OCI-LY7 (cell line): Measurements from ENCODE around the gene KIAA1210. TPM values are rescaled to one million over a fixed set of nuclear protein-coding genes. Genes with fewer than 3 reads are reported as not detected.
"Not testable (repeated sequence)": the region's sequence is repeated elsewhere in the genome, so short reads cannot be mapped to it uniquely, and the experiment has no call there.

ENCODE experiments used
- BruUV-seq: library from RNA; stranded (reverse); fragments of 400-500 nt; replicated peaks from 2 replicates; lab custom pipeline; 2021; lab: Mats Ljungman, UMichigan
- CTCF ChIA-PET: fragments of 300-600 bp; sonication (Branson Sonifier 250); formaldehyde crosslinking; loops from one replicate; lab custom pipeline; 2022; ENCODE audit warnings: antibody characterized with exemption; ENCODE audit not compliant: unreplicated experiment; lab: Charles Lee
- POLR2A ChIA-PET: fragments of 300-600 bp; sonication (Branson Sonifier 250); formaldehyde crosslinking; loops from one replicate; lab custom pipeline; 2022; ENCODE audit warnings: antibody characterized with exemption; lab: Charles Lee
- DNase-seq: peaks from one replicate; pipeline ENCODE4 v3.0.0-alpha.2; 2015; ENCODE audit warnings: low spot score
- H2AFZ ChIP-seq: fragments of 200-600 bp; sonication (generic), shearing (Covaris generic); 2 replicates; pipeline ENCODE4 v1.6.1; 2014; ENCODE audit warnings: mild to moderate bottlenecking, antibody characterized with exemption, low read length, moderate library complexity
- H3K27ac ChIP-seq: fragments of 200-600 bp; sonication (generic); 2 replicates; pipeline ENCODE4 v1.5.1; 2014; ENCODE audit warnings: mixed run types, low read depth, mild to moderate bottlenecking, moderate library complexity, low read length, inconsistent platforms; ENCODE audit not compliant: poor library complexity, severe bottlenecking
- H3K36me3 ChIP-seq: fragments of 200-600 bp; sonication (generic); 2 replicates; pipeline ENCODE4 v1.6.1; 2014; ENCODE audit warnings: mild to moderate bottlenecking, antibody characterized with exemption, low read length, moderate library complexity, mixed read lengths; ENCODE audit not compliant: insufficient read depth
- H3K4me1 ChIP-seq: fragments of 200-600 bp; sonication (generic); 2 replicates; pipeline ENCODE4 v1.5.1; 2014; ENCODE audit warnings: mild to moderate bottlenecking, low read length; ENCODE audit not compliant: insufficient read depth, poor library complexity, severe bottlenecking
- H3K4me2 ChIP-seq: fragments of 200-600 bp; sonication (generic); 2 replicates; pipeline ENCODE4 v1.6.1; 2014; ENCODE audit warnings: mild to moderate bottlenecking, low read length
- H3K4me3 ChIP-seq: fragments of 200-600 bp; sonication (generic); 2 replicates; pipeline ENCODE4 v1.5.1; 2014; ENCODE audit warnings: mild to moderate bottlenecking, low read depth, low read length; ENCODE audit not compliant: poor library complexity, severe bottlenecking
- H3K79me2 ChIP-seq: fragments of 200-600 bp; sonication (generic); 2 replicates; pipeline ENCODE4 v1.6.1; 2016; ENCODE audit warnings: low read depth, mild to moderate bottlenecking, low read length, moderate library complexity, mixed read lengths; ENCODE audit not compliant: insufficient read depth
- H3K9me2 ChIP-seq: fragments of 200-600 bp; sonication (generic); 2 replicates; pipeline ENCODE4 v1.6.1; 2016; ENCODE audit warnings: mild to moderate bottlenecking, low read length, mixed read lengths; ENCODE audit not compliant: insufficient read depth
- H3K9me3 ChIP-seq: fragments of 200-600 bp; sonication (generic); 2 replicates; pipeline ENCODE4 v1.6.1; 2014; ENCODE audit warnings: mild to moderate bottlenecking, mixed run types, low read length, mixed read lengths
- H4K20me1 ChIP-seq: fragments of 200-600 bp; sonication (generic); 2 replicates; pipeline ENCODE4 v1.6.1; 2014; ENCODE audit warnings: mild to moderate bottlenecking, antibody characterized with exemption, low read length, moderate library complexity, mixed read lengths; ENCODE audit not compliant: insufficient read depth
- CTCF ChIP-seq: fragments of 200-600 bp; sonication (generic); conservative IDR thresholded peaks from 2 replicates; pipeline ENCODE4 v1.5.1; 2014; ENCODE audit warnings: mild to moderate bottlenecking, antibody characterized with exemption, low read length, moderate library complexity, mixed read lengths
- EZH2phosphoT487 ChIP-seq: fragments of 200-600 bp; sonication (generic); IDR thresholded peaks from 2 replicates; pipeline ENCODE4 v1.6.1; 2018; ENCODE audit warnings: low read depth, borderline replicate concordance, mild to moderate bottlenecking, mixed run types, antibody characterized with exemption, low read length, moderate library complexity, mixed read lengths
- intact Hi-C: fragments of 100-400 bp; cut with micrococcal nuclease; formaldehyde crosslinking; loops from one replicate; pipeline ENCODE4 v1.10.0; 2022; ENCODE audit not compliant: unreplicated experiment
- total RNA-seq, 2 experiments: library from RNA; depleted of rRNA in 1 of 2; stranded (reverse); fragments of >200 nt in 1 of 2; shearing (Covaris generic) in 1 of 2; gene quantifications; 2 replicates each; pipeline ENCODE4 v1.2.3, GENCODE V29; 2014 to 2022

Gene KIAA1210
- total RNA-seq, 2 experiments from 2014 or later = not detected

GRCh38 chrX:119030990-119031389, 96.6 kb downstream of the KIAA1210 start:
- no peaks in the 10 kb centered on the region for H3K9me2 ChIP-seq
- no peaks in the 10 kb centered on the region for H4K20me1 ChIP-seq
- POLR2A ChIA-PET = no interaction called here
- no peaks in the 10 kb centered on the region for H3K4me1 ChIP-seq
- no TSS peak for BruUV-seq
- H3K79me2 ChIP-seq = no peaks in the 10 kb centered on the region
- H3K27ac ChIP-seq = no peak overlapping the region
- no peak overlapping the region for H2AFZ ChIP-seq
- CTCF ChIA-PET = no interaction called here
- TF ChIP-seq CTCF (no peak), EZH2phosphoT487 (no peak)
- intact Hi-C loops = no loop called here
- no peaks in the 10 kb centered on the region for H3K9me3 ChIP-seq
- no peak overlapping the region for H3K4me2 ChIP-seq
- no peaks in the 10 kb centered on the region for H3K36me3 ChIP-seq
- H3K4me3 ChIP-seq = no peak overlapping the region
- no peak for DNase-seq

- DNase-seq, H3K36me3 ChIP-seq, H3K9me2 ChIP-seq, intact Hi-C loops, CTCF ChIA-PET, H4K20me1 ChIP-seq, H3K9me3 ChIP-seq, H3K27ac ChIP-seq, H3K4me3 ChIP-seq, BruUV-seq, H2AFZ ChIP-seq, H3K4me1 ChIP-seq, H3K4me2 ChIP-seq, POLR2A ChIA-PET, H3K79me2 ChIP-seq: not testable (repeated sequence)
These were observed 98.0 kb downstream of the KIAA1210 start for GRCh38 chrX:119029656-119030055.

GRCh38 chrX:119028733-119029330, 98.8 kb downstream of the KIAA1210 start:
- no peaks in the 10 kb centered on the region for H4K20me1 ChIP-seq
- no peak overlapping the region for H2AFZ ChIP-seq
- ChIA-PET POLR2A (no interaction called here), CTCF (no interaction called here)
- no peak for TF ChIP-seq EZH2phosphoT487
- TF ChIP-seq CTCF = no peak
- no peak overlapping the region for H3K27ac ChIP-seq
- no peaks in the 10 kb centered on the region for H3K9me2 ChIP-seq
- no peaks in the 10 kb centered on the region for H3K4me1 ChIP-seq
- no peaks in the 10 kb centered on the region for H3K79me2 ChIP-seq
- no TSS peak for BruUV-seq
- H3K9me3 ChIP-seq = no peaks in the 10 kb centered on the region
- no peak for DNase-seq
- H3K4me3 ChIP-seq = no peak overlapping the region
- no peaks in the 10 kb centered on the region for H3K36me3 ChIP-seq
- H3K4me2 ChIP-seq = no peak overlapping the region
- intact Hi-C loops = no loop called here

Other genes with a start within 250 kb of the KIAA1210 start
- gene LONRF3, start 153.2 kb downstream of the KIAA1210 start, total RNA-seq (2014; rRNA removed; shearing (Covaris generic)) = not detected in 2 replicates
- gene LONRF3, start 153.2 kb downstream of the KIAA1210 start, total RNA-seq (2022) = not detected in 2 replicates
- gene CT47C1, start 54.8 kb downstream of the KIAA1210 start, total RNA-seq (2014; rRNA removed; shearing (Covaris generic)) = not detected in 2 replicates
- gene CT47C1, start 54.8 kb downstream of the KIAA1210 start, total RNA-seq (2022) = not detected in 2 replicates
- 23.9 and 24.6 TPM in 2 replicates for gene PGRMC1, start 108.5 kb upstream of the KIAA1210 start, total RNA-seq (2014; rRNA removed; shearing (Covaris generic))
- 22.9 and 23.4 TPM in 2 replicates for gene PGRMC1, start 108.5 kb upstream of the KIAA1210 start, total RNA-seq (2022)